ENCODE measurements around the gene CHN2. TPM values are rescaled to one million over a fixed set of nuclear protein-coding genes. Genes with fewer than 3 reads are reported as not detected.
A peak's percentile ranks its signal among the peaks of the same experiment; 100 is the strongest.

The CHN2 gene
- polyA plus RNA-seq, 1 donor from 2014 or later, result 136 TPM

GRCh38 chr7:29249383-29249750 is 54.8 kb downstream of the CHN2 start:
- no peaks in the 10 kb centered on the region for H3K27me3 ChIP-seq (ENCODE audit: insufficient read depth, low read depth, low read length)
- H4K20me1 ChIP-seq (ENCODE audit: insufficient read depth), result no peaks in the 10 kb centered on the region
- H3K9me3 ChIP-seq (ENCODE audit: low read length), result no peaks in the 10 kb centered on the region
- peaks cover 7% of the 10 kb centered on the region for H3K36me3 ChIP-seq (ENCODE audit: insufficient read depth, low read length)
- no peak overlapping the region for H2AFZ ChIP-seq (ENCODE audit: low read depth, low read length)
- no peak overlapping the region for H3K4me3 ChIP-seq (ENCODE audit: low read length)
- H3K4me2 ChIP-seq (ENCODE audit: low read length), result no peak overlapping the region
- H3K79me2 ChIP-seq (replicated peaks; ENCODE audit: insufficient read depth, low read length), result no peaks in the 10 kb centered on the region
- TF ChIP-seq TAF1 (IDR thresholded peaks at IDR 0.05; ENCODE audit: low read depth) (no peak), REST (IDR thresholded peaks at IDR 0.05; ENCODE audit: borderline replicate concordance) (peak; percentile 61), SMC3 (conservative IDR thresholded peaks at IDR 0.05; ENCODE audit: poor library complexity) (no peak), POLR2AphosphoS5 (IDR thresholded peaks at IDR 0.05) (no peak)
- TF ChIP-seq, protein P1, sequence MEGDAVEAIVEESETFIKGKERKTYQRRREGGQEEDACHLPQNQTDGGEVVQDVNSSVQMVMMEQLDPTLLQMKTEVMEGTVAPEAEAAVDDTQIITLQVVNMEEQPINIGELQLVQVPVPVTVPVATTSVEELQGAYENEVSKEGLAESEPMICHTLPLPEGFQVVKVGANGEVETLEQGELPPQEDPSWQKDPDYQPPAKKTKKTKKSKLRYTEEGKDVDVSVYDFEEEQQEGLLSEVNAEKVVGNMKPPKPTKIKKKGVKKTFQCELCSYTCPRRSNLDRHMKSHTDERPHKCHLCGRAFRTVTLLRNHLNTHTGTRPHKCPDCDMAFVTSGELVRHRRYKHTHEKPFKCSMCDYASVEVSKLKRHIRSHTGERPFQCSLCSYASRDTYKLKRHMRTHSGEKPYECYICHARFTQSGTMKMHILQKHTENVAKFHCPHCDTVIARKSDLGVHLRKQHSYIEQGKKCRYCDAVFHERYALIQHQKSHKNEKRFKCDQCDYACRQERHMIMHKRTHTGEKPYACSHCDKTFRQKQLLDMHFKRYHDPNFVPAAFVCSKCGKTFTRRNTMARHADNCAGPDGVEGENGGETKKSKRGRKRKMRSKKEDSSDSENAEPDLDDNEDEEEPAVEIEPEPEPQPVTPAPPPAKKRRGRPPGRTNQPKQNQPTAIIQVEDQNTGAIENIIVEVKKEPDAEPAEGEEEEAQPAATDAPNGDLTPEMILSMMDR (IDR thresholded peaks at IDR 0.05; ENCODE audit: poor library complexity, severe bottlenecking), result no peak
- no peak overlapping the region for H3K9ac ChIP-seq (ENCODE audit: low read length)
- peak overlapping the region; percentile 32 for H3K27ac ChIP-seq (ENCODE audit: low read length)
- H3K9me2 ChIP-seq (ENCODE audit: insufficient read depth, low read length), result no peaks in the 10 kb centered on the region
- H3F3A ChIP-seq (ENCODE audit: insufficient read depth, low read length, poor library complexity, severe bottlenecking), result no peaks in the 10 kb centered on the region

DNA sequence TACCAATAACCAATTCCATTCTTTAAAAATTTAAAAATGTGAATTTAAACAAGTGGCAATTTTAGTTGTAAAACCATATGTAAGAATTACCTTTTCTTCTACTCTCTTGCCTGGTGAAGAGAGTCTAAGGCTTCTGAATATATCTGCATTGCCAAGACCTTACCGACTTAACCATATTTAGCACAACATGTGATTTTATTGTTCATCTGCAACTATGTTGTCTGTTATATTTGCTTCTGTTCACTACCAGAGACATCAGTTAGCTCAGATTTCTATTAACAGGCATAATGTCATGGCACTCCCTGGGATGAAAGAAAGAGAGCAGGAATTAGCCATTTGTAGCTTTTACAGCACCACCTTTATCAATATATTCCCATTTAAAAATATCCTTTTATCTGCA is 55.3 kb downstream of the CHN2 start:
- Histone ChIP-seq H3K9me3 (ENCODE audit: low read length) (no peaks in the 10 kb centered on the region), H3K27ac (ENCODE audit: low read length) (peak overlapping the region; percentile 32), H3K9ac (ENCODE audit: low read length) (no peak overlapping the region), H3K9me2 (ENCODE audit: insufficient read depth, low read length) (no peaks in the 10 kb centered on the region), H3K79me2 (replicated peaks; ENCODE audit: insufficient read depth, low read length) (no peaks in the 10 kb centered on the region), H3K36me3 (ENCODE audit: insufficient read depth, low read length) (peaks cover 7% of the 10 kb centered on the region), H3F3A (ENCODE audit: insufficient read depth, low read length, poor library complexity, severe bottlenecking) (no peaks in the 10 kb centered on the region), H4K20me1 (ENCODE audit: insufficient read depth) (no peaks in the 10 kb centered on the region), H3K4me2 (ENCODE audit: low read length) (no peak overlapping the region), H2AFZ (ENCODE audit: low read depth, low read length) (no peak overlapping the region), H3K27me3 (ENCODE audit: insufficient read depth, low read depth, low read length) (no peaks in the 10 kb centered on the region), H3K4me3 (ENCODE audit: low read length) (no peak overlapping the region)
- TF ChIP-seq, protein P1 (IDR thresholded peaks at IDR 0.05; ENCODE audit: poor library complexity, severe bottlenecking), result no peak
- TF ChIP-seq RAD21 (conservative IDR thresholded peaks at IDR 0.05), result no peak

- Histone ChIP-seq H4K20me1 (ENCODE audit: insufficient read depth) (no peaks in the 10 kb centered on the region), H3K4me3 (ENCODE audit: low read length) (no peak overlapping the region), H2AFZ (ENCODE audit: low read depth, low read length) (no peak overlapping the region), H3K27me3 (ENCODE audit: insufficient read depth, low read depth, low read length) (no peaks in the 10 kb centered on the region), H3F3A (ENCODE audit: insufficient read depth, low read length, poor library complexity, severe bottlenecking) (no peaks in the 10 kb centered on the region), H3K9me2 (ENCODE audit: insufficient read depth, low read length) (no peaks in the 10 kb centered on the region), H3K4me2 (ENCODE audit: low read length) (no peak overlapping the region), H3K27ac (ENCODE audit: low read length) (no peak overlapping the region), H3K9ac (ENCODE audit: low read length) (no peak overlapping the region), H3K36me3 (ENCODE audit: insufficient read depth, low read length) (peaks cover 4% of the 10 kb centered on the region), H3K79me2 (replicated peaks; ENCODE audit: insufficient read depth, low read length) (peaks cover under 1% of the 10 kb centered on the region), H3K9me3 (ENCODE audit: low read length) (no peaks in the 10 kb centered on the region)
- TF ChIP-seq SMC3 (conservative IDR thresholded peaks at IDR 0.05; ENCODE audit: poor library complexity) (no peak), POLR2AphosphoS5 (IDR thresholded peaks at IDR 0.05) (no peak), REST (IDR thresholded peaks at IDR 0.05; ENCODE audit: borderline replicate concordance) (no peak), EZH2 (IDR thresholded peaks at IDR 0.05; ENCODE audit: borderline replicate concordance, insufficient read depth, low read length, poor library complexity, severe bottlenecking) (no peak), TAF1 (IDR thresholded peaks at IDR 0.05; ENCODE audit: low read depth) (no peak), RAD21 (conservative IDR thresholded peaks at IDR 0.05) (no peak), EP300 (conservative IDR thresholded peaks at IDR 0.05; ENCODE audit: poor library complexity, severe bottlenecking) (no peak)
- TF ChIP-seq, protein P1 (IDR thresholded peaks at IDR 0.05; ENCODE audit: poor library complexity, severe bottlenecking), result no peak
Measured at GRCh38 chr7:29253225-29253624, 58.6 kb downstream of the CHN2 start.
